ENCODE data around the gene AASDHPPT.

Gene AASDHPPT

GRCh38 chr11:106086135-106086534, 8.7 kb downstream of the AASDHPPT start:
- DNase-seq (ENCODE audit: low read depth in 2 of 2): no peak

GRCh38 chr11:106086850-106087249, 9.4 kb downstream of the AASDHPPT start:
- no peak for DNase-seq (ENCODE audit: low read depth in 2 of 2)

DNA sequence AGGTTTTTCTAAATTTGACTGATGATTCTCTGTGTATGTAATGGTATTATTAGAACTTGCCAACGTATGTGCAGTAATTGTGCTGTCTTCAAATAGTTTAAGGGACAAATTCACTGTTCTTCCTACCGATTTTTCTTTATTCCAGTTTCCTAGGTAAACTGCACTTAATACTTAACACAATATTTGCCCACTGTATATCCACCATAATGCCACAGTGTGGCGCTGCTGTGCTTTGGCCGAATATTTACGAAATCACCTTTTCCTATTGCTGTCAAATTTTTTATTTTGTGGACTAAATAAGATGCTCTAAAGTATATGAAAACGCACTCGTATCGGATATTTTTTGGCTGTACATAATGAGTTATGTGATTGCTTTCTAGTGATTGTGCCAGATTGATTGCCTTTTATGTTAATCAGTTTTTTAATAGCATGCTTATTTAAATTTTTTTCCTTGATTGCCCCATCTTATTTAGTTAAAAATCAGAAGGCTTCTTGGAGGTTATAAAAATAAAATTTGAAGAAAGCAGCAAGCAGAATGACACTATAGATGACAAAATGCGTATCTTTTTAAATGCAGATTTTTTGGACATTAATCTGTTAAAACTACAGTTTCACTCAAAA, 10.5 kb downstream of the AASDHPPT start:
- no peak for DNase-seq (ENCODE audit: low read depth in 2 of 2)

- DNase-seq (ENCODE audit: low read depth in 2 of 2): no peak
Observed at GRCh38 chr11:106088896-106089295, 11.4 kb downstream of the AASDHPPT start.

DNA sequence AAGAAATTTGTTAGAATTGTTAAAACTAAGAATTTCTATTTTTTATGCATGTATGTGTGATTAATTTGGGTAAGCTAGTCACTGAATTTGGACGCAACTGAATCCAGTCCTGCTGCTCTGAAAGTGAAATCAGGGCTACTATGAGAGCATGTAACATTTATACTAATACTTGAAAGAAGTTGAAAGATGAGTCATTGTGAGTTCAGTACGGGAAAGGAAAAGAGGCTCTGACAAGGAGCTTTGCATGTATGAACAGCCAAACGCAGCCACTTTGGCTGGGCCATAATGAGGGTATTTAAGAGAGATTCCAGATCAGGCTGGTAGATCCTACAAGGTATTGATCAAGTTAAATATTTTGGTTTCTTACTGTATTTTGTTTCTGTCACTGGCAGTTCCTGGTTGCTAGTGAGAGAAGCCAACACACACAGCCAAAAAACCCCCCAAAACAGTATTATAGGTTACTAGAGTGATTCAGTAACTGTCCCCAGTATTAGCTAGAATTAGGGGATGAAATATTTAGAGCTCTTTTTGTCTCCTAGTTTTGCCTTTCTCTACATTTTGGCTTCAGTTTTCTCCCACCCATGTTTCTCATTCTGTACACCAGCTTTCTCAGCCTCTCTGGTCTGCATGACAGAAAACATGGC, 14.1 kb downstream of the AASDHPPT start:
- DNase-seq (ENCODE audit: low read depth in 2 of 2): no peak

GRCh38 chr11:106092446-106092845, 15.0 kb downstream of the AASDHPPT start:
- no peak for DNase-seq (ENCODE audit: low read depth in 2 of 2)

- DNase-seq (ENCODE audit: low read depth in 2 of 2): no peak
Observed at GRCh38 chr11:106098893-106099553, 21.6 kb downstream of the AASDHPPT start.

DNA sequence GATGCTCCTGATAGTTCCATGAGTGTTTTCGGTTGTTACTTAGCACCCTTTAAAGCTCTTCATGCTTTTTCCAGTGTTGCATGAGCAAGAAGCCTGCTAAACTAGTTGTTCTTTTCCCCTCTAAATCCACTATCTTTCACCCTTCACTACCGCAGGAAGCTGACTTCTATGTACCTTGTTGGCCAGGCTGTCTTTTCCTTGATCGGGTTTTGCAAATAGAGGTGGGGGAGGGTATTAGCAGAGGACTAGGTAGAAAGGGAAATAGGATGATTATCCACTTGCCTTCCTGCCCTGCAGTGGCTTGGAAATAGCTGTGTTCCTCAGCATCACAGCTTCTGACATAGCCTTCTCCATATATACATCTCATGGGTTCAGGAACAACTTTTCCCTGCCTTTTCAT, 23.9 kb downstream of the AASDHPPT start:
- DNase-seq (ENCODE audit: low read depth in 2 of 2): no peak

- no peak for DNase-seq (ENCODE audit: low read depth in 2 of 2)
Observed at GRCh38 chr11:106101819-106102218, 24.4 kb downstream of the AASDHPPT start.

DNA sequence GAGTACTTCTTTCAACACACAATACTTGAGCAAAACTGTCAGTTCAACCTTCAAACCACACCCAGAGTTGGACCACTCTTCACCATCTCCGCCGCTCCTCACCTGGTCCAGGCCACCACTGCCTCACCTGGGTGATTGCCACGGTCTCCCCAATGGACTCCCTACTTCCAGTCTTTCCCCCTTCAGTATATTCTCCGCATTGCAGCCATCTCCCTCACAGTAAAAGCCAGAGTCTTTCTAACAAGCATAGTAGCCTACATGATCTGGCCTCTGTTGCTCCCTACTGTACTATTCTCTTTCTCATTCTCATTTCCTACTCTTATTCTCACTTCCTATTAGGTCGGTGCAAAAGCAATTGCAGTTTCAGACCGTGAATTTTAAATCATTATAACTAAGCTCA, 28.5 kb downstream of the AASDHPPT start:
- no peak for DNase-seq (ENCODE audit: low read depth in 2 of 2)

DNA sequence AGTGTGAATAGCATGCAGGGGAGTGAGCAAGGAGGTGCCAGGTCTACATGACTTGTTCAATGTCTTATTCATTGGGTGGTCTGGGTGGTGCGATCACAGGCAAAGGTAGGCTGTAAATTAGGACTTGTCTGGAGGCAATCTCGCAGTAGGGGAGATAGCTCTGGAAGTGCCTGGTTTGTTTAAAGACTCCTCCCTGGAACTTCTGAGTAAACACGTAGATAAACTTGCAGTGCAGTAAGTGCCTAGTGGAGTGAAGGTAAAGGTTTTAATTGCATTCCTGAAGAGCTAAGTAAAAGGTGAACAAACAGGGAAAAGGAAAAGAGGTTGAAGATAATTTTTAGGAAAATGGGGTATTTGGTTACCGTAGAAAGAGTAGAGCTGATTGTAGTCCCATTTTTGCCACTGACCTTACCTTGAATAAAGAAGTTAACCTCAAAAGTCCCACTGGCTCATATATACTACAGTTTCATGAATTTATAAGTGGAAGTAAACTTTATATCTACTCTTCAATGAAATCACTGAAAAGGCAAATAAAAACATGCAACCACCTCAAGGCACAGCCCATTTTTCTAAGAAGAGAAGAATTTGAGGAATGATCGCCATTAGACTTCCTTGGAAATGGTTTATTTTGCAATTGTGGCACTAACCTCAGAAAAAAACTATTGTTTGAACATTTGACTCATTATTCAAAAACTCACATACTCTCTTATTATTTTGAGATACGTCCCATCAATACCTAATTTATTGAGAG, 44.3 kb downstream of the AASDHPPT start:
- no peak for DNase-seq (ENCODE audit: low read depth in 2 of 2)

- no peak for DNase-seq (ENCODE audit: low read depth in 2 of 2)
Observed at GRCh38 chr11:106127604-106128003, 50.1 kb downstream of the AASDHPPT start.

GRCh38 chr11:106128740-106129139, 51.3 kb downstream of the AASDHPPT start:
- DNase-seq (ENCODE audit: low read depth in 2 of 2): no peak

DNA sequence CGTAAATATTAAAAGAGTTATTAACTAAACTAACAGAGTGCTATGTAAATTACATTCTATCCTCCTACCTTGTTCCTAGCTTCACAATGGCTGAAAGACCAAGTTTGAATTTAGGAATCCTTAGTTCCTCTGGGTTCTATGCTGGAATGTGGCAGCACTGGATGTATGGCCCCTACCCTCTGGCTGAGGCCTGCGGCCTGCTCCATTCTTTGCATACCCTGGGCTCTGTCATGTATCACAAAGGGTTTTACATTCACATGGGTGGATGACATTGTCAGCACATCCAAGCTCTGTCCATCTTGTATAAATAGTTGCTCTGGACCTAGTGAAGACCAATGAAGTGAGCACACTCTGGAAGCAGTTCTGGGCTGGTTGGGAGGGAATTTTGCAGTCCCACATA, 54.5 kb downstream of the AASDHPPT start:
- no peak for DNase-seq (ENCODE audit: low read depth in 2 of 2)

GRCh38 chr11:106132582-106133354, 55.3 kb downstream of the AASDHPPT start:
- DNase-seq (ENCODE audit: low read depth in 2 of 2): no peak

DNA sequence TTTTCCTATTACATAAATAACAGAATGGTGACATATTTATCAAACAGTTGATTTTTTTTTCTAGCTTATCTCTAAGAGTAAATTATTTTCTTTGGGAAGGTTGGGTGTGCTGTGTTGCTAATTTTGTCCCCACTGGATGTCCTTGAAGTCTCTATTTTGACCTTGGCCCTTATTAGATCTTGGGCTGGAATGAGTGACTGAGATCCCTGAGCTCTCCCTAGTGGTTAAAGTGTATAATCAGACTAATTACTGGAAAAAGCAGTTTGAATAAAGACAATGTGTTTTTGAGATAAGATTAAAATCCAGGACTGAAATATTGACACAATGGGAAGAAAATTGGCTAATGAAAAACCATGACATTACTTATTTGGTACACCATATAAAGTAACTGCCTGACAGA, 56.1 kb downstream of the AASDHPPT start:
- DNase-seq (ENCODE audit: low read depth in 2 of 2): no peak

DNA sequence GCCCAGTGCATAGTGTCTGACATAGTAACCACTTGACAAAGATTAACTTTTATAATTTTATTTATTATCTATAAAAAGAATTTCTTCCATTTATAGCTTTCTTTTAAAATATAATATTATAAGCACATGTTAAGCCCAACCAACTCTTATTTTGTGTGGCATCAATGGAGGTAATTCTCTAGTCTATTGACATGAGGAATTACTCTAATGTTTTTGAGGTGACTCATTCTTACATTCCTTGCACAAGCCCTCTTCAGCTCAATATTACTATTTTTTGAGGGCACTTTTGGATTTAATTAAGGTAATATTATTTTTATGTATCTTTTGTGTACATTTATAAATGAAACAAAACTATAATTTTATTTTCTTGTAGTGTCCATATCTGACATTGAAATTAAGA, 59.6 kb downstream of the AASDHPPT start:
- DNase-seq (ENCODE audit: low read depth in 2 of 2): no peak

- DNase-seq (ENCODE audit: low read depth in 2 of 2): no peak
Observed at GRCh38 chr11:106137758-106138157, 60.3 kb downstream of the AASDHPPT start.
